Measurements from ENCODE around the gene INSL3. TPM values are rescaled to one million over a fixed set of nuclear protein-coding genes. Genes with fewer than 3 reads are reported as not detected.

INSL3 gene
- total RNA-seq, 3 donors from 2014 or later: 8.1 to 9.4 (median 9.1) TPM

DNA sequence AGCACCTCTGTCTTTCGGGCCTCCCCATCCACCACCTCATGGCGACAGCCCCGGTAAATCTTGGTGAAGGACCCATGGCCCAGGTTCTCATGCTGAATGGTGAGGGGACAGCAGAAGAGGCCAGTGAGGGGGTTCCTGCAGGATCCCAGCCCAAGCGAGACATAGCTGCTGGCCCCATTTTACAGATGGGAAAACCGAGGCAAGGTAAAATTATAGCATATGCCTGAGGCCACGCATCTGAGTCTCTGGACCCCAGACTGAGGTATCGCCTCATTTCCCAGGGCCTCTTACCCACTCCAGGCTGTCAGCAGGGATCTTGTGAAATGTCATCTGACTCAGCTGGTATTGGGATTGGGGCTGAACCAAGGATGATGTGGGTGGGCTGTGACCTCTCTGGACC is 16.7 kb upstream of the INSL3 start:
- peaks cover 38% of the 10 kb centered on the region for H3K36me3 Mint-ChIP-seq (ENCODE audit: insufficient read depth)
- DNase-seq: no peak
- H3K4me3 Mint-ChIP-seq: no peak overlapping the region
- no peaks in the 10 kb centered on the region for H3K27me3 Mint-ChIP-seq (ENCODE audit: low read depth)
- no peak for ATAC-seq
- no peaks in the 10 kb centered on the region for H3K9me3 Mint-ChIP-seq
- peaks cover 18% of the 10 kb centered on the region for H3K4me1 Mint-ChIP-seq (ENCODE audit: low read depth)

DNA sequence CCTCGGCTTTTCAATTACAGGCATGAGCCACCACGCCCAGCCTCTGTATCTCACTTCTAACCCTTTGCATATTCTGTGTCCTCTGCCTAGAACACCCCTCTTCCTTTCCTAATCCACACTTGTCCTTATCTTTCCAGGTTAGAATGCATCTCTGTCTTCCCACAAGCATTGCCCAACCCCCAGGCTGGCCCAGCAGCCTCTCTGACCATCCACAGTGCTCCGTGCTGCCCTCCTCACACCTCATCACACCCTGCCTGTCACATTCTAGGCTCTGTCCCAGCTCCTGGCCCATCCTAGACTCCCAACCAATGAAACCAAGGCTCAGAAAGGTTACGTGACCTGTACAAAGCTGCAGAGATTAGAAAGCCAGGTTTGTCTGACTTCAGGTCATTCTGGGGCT is 15.2 kb upstream of the INSL3 start:
- peaks cover 18% of the 10 kb centered on the region for H3K4me1 Mint-ChIP-seq (ENCODE audit: low read depth)
- no peak overlapping the region for H3K4me3 Mint-ChIP-seq
- H3K36me3 Mint-ChIP-seq (ENCODE audit: insufficient read depth): peaks cover 51% of the 10 kb centered on the region
- H3K9me3 Mint-ChIP-seq: no peaks in the 10 kb centered on the region
- DNase-seq (no peak), ATAC-seq (no peak)
- no peaks in the 10 kb centered on the region for H3K27me3 Mint-ChIP-seq (ENCODE audit: low read depth)

DNA sequence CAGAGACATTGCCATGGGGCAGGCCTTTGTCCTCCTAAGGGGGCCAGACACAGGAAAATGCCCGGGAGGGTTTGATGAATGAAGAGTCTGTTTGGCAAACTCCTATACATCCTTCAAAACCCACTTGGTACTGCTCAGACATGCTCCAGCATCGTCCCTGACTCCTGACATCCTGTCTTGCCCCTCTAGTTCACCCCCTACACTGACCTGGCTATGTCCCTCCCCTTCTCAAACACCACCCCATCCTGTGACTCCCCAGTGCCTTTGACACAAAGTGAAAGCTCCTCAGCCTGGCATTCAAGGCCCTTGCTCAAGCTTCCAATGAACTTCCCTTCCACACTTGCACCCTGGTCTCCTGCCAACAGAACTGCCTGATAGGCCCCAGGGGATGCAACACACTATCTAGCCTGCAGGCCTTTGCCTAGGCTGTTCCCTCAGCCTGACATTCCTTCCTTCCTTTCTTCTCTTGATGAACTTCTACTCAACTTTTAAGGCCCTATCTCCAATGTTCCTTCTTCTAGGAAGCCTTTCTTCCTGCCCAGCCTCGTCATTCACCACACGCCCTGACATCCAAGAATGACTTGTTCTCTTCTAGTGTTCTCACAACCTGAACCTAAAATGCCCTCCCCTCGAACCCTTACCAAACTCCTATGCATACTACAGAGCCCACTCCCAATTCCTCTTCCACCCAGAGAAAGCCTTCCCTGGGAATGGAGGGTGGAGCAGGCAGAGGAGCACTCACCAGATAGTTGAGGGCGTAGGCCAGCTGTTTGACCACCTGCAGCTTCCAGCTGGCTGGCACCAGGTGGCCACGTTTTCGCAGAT is 14.1 kb upstream of the INSL3 start:
- Mint-ChIP-seq H3K4me3 (no peak overlapping the region), H3K4me1 (ENCODE audit: low read depth) (peaks cover 15% of the 10 kb centered on the region), H3K9me3 (no peaks in the 10 kb centered on the region), H3K36me3 (ENCODE audit: insufficient read depth) (peaks cover 53% of the 10 kb centered on the region), H3K27me3 (ENCODE audit: low read depth) (no peaks in the 10 kb centered on the region)
- ATAC-seq: no peak
- DNase-seq: no peak

DNA sequence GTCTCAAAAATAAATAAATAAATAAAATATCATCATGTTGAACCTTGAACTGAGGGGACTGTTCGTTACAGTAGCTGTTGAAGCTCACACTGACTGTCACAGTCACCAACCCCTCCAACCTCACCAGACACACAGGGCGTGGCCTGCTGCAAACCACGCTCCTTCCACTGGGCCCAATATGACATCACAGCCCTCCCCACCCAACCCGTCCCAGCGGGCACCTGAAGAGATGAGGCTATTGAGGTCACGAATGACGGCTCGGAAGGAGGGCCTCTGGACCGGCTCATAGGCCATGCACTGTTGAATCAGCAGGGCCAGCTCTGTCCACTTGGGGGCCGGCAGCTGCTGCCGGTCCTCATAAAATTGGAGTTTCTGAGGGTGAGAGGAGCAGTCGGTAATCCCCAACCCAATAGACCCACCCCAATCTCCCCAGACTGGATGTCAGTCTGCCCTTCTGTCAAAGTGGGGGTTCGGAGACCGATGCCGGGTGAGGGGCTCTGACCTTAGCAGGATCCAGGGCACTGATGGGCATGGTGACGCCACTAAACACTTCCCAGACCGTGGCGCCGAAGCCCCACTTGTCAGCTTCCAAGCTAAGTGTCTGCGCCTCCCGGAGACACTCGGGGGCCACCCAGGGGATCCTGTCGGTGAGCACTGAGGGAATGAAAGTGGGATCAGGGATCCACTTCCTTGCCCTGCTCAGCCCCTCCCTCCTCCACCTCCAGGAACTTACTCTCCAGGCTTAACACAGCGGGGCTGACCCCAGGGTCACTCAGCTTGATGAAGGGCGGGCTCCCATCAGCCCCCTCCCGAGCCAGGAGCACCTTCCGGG is 13.2 kb upstream of the INSL3 start:
- H3K36me3 Mint-ChIP-seq (ENCODE audit: insufficient read depth): peaks cover 52% of the 10 kb centered on the region
- H3K27me3 Mint-ChIP-seq (ENCODE audit: low read depth): no peaks in the 10 kb centered on the region
- peaks cover 15% of the 10 kb centered on the region for H3K4me1 Mint-ChIP-seq (ENCODE audit: low read depth)
- no peak overlapping the region for H3K4me3 Mint-ChIP-seq
- no peaks in the 10 kb centered on the region for H3K9me3 Mint-ChIP-seq
- DNase-seq: no peak
- no peak for ATAC-seq

DNA sequence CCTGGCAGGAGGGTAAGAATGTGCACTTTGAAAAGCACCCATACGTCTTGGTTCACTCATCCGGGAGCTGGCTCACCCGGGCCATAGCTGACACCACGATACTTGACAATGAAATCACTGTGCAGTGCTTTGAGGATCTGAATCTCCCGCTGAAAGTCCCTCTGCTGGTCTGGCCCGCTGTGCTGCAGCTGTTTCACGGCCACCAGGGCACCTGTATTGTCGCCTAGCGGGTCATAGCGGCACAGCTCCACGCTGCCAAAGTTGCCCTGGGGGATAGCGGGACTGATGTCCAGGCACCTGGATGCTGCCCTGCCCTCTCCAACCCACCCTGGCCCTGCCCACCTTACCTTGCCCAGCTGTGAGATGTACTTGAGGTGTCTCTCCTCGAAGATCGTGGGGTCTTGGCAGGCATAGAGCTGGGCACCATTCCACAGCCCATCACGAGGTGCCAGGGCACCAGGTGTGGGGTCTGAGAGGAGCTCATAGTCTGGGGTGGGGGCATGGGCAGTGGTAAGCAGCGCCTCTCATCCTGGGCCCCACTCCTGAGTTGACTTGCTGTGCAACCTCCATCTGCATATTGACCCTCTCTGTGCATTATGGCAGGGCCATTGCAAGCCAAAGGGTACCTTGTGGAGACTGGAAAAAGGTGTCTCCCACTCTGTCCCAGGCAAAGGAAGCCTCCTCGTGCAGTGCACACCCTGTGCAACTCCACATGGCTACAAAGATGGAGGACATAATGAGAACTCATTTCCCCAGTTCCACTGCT is 11.3 kb upstream of the INSL3 start:
- no peak for ATAC-seq
- Mint-ChIP-seq H3K4me3 (no peak overlapping the region), H3K36me3 (ENCODE audit: insufficient read depth) (peaks cover 48% of the 10 kb centered on the region), H3K9me3 (no peaks in the 10 kb centered on the region), H3K4me1 (ENCODE audit: low read depth) (peaks cover 12% of the 10 kb centered on the region), H3K27me3 (ENCODE audit: low read depth) (no peaks in the 10 kb centered on the region)
- DNase-seq: no peak

DNA sequence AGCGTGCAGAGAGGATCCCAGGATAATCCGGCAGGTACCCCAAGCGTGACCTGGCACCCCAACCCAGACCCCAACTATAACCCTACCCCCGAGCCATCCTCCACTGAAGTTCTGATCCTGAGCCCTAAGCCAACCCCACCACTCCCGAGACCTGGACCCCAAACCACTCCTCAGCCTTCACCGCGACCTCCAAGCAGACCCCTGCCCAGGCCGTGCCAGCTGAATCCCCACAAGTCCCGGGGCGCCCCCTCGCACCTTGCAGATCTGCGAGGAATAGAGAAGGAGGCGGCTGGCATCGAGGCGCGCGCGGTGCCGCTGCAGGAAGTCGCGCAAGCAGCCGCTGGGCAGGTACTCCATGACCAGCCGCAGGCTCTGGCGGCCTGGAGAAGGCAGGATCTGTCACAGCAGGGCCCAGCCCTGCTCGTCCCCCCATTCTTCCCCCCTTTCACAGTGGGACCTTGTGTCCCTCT is 10.1 kb upstream of the INSL3 start:
- no peaks in the 10 kb centered on the region for H3K27me3 Mint-ChIP-seq (ENCODE audit: low read depth)

DNA sequence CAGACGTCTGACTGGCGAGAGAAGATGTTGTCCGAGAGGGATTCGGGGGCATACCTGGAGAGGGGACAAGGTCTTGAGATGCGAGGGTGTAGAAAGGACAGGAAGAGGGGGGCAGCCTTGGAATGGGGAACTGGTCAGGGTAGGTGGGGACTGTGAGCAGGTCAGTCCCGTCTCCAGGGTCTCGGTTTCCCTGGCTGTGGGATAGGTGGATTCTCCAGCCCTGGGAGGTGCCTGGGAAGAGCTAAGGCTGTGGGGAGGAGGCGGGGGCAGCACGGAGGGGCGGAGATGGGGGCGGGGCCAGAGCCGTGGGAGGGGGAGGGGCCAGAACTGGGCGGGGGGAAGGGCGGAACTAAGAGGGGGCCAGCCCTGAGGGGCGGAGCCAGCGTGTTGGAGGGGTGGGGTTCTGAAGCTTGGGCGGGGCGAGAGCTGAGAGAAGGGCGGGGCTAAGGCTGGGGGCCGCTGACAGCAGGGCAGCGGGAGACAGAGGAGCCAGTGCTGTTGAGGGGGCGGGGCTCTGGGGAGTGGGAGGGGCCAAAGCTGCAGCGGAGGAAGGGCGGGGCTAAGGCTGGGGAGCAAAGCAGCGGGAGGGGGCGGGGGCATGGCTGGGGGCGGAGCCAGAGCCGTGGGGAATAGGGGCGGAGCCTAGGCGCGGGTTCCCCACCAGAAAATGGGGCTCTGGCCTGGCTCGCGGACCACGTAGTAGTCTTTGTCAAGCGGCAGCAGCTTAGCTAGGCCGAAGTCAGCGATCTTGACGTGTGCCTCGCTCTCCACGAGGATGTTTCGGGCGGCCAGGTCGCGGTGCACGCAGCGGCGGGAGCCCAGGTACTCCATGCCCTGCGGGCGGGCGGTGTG is 9.5 kb upstream of the INSL3 start:
- Mint-ChIP-seq H3K4me3 (no peak overlapping the region), H3K36me3 (ENCODE audit: insufficient read depth) (peaks cover 46% of the 10 kb centered on the region), H3K4me1 (ENCODE audit: low read depth) (peaks cover 4% of the 10 kb centered on the region), H3K9me3 (no peaks in the 10 kb centered on the region), H3K27me3 (ENCODE audit: low read depth) (no peaks in the 10 kb centered on the region)
- ATAC-seq: peak; percentile 84 to 88
- no peak for DNase-seq

More for the DNA sequence above, 10.1 kb upstream of the INSL3 start:
- ATAC-seq (no peak), DNase-seq (no peak)
- Mint-ChIP-seq H3K9me3 (no peaks in the 10 kb centered on the region), H3K4me1 (ENCODE audit: low read depth) (peaks cover 9% of the 10 kb centered on the region), H3K36me3 (ENCODE audit: insufficient read depth) (peaks cover 47% of the 10 kb centered on the region), H3K4me3 (no peak overlapping the region)

DNA sequence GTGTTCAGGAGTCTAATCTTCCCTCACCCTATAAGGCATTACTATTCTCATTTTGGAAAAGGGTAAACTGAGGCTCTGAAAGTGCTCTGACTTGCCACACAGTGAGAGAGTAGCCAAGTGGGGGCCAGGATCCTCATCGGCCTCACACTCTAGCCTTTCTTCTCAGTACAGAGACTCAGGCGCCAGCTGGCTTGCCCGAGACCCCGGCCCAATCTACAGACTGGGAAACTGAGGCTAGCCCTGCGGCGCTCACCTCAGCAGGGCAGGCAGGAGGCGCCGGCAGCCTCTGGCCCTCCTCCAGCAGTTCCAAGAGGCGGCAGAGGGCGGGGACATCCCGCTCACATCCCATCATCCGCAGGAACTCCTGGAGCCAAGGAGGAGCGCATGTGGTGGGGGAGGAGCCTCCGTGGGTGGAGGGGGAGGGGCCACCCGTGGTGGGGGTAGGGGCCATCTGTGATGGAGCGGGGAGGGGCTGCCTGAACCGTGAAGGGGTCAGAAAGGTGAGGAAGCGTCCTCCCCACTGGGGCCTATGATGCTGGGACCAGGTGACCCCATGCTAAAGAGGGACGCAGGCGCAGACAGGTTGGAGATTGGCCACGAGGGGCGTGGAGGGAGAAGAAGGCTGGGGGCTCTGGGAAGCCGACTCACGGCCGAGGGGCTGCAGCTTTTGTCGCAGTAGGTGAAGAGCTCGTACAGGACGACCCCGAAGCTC is 8.7 kb upstream of the INSL3 start:
- no peaks in the 10 kb centered on the region for H3K9me3 Mint-ChIP-seq
- H3K36me3 Mint-ChIP-seq (ENCODE audit: insufficient read depth): peaks cover 41% of the 10 kb centered on the region
- no peaks in the 10 kb centered on the region for H3K4me1 Mint-ChIP-seq (ENCODE audit: low read depth)
- DNase-seq: no peak
- no peak overlapping the region for H3K4me3 Mint-ChIP-seq
- no peak for ATAC-seq
- H3K27me3 Mint-ChIP-seq (ENCODE audit: low read depth): no peaks in the 10 kb centered on the region

DNA sequence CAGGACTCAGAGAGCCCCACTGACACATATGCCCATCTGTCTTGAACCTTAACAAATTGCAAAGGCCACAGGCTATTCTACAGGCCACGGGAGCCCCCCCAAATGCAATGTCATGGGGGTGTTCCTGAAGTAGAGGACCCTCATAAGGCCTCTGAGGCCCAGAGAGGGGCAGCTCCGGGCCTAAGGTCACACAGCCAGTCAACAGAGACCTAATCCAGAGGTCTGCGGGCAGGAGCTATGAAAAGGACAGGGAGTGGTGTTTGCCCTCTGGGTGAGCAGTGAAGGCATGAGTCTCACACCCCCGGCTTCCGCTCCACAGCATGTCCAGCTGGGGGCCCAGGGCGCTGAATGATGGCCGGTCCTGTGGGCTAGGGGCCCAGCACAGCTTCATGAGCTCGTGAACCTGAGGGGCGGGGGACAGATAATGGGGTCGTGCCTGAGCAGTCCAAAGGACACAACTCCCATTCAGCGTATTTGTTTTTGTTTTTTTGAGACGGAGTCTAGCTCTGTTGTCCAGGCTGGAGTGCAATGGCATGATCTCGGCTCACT is 5.3 kb upstream of the INSL3 start:
- peaks cover 24% of the 10 kb centered on the region for H3K36me3 Mint-ChIP-seq (ENCODE audit: insufficient read depth)
- ATAC-seq (no peak), DNase-seq (no peak)
- H3K9me3 Mint-ChIP-seq: no peaks in the 10 kb centered on the region
- H3K27me3 Mint-ChIP-seq (ENCODE audit: low read depth): no peaks in the 10 kb centered on the region
- H3K4me1 Mint-ChIP-seq (ENCODE audit: low read depth): no peaks in the 10 kb centered on the region
- H3K4me3 Mint-ChIP-seq: no peak overlapping the region

DNA sequence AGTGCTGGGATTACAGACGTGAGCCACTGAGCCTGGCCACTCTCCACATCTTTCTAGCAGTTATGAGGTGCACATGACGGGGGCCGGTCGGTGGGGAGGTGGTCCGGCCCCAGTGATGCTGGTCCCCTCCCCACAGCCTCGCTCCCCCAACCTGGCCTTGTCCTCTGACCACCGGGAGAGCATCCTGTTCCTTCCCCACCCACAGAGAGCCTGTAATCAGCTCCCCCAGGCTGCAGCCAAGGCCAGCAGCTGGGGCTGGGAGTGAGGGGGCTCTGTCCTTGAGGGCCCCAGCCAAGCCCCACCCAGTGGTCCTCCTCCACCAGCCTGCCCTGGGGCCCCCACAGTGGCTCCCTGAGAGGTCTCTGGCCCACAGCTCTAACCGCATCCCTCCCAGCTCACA is 3.0 kb upstream of the INSL3 start:
- H3K4me3 Mint-ChIP-seq: no peak overlapping the region
- no peaks in the 10 kb centered on the region for H3K27me3 Mint-ChIP-seq (ENCODE audit: low read depth)
- ATAC-seq (no peak), DNase-seq (no peak)
- H3K9me3 Mint-ChIP-seq: no peaks in the 10 kb centered on the region
- peaks cover 13% of the 10 kb centered on the region for H3K36me3 Mint-ChIP-seq (ENCODE audit: insufficient read depth)
- no peaks in the 10 kb centered on the region for H3K4me1 Mint-ChIP-seq (ENCODE audit: low read depth)

DNA sequence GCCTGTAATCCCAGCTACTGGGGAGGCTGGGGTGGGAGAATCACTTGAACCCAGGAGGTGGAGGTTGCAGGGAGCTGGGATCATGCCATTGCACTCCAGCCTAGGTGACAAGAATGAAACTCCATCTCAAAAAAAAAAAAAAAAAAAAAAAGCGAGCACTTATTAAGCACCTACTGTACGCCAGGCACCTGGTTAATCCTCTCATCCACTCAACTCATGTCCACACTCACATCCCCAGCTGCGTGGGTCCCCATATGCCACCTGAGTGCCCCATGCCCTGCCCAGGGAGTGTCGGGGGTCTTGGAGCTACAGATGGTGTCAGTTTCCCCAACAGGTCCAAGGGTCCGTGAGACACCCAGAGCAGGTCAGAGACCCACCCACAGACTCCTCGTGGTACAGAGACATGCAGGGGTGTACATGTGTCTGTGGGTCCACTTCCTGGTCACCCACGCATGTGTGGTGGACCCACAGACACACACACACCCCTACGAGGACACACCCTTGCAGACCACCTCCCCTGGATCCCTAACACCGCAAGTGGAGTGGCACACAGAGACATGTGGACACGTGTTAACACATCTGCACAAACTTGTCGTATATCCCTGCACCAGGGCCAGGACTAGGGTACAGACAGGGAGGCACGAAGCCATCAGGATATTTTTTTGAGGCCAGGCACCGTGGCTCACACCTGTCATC is 3.5 kb downstream of the INSL3 start:
- no peak for ATAC-seq
- H3K4me3 Mint-ChIP-seq: no peak overlapping the region
- H3K27me3 Mint-ChIP-seq (ENCODE audit: low read depth): no peaks in the 10 kb centered on the region
- no peaks in the 10 kb centered on the region for H3K4me1 Mint-ChIP-seq (ENCODE audit: low read depth)
- peaks cover 2% of the 10 kb centered on the region for H3K36me3 Mint-ChIP-seq (ENCODE audit: insufficient read depth)
- H3K9me3 Mint-ChIP-seq: no peaks in the 10 kb centered on the region
- DNase-seq: no peak

DNA sequence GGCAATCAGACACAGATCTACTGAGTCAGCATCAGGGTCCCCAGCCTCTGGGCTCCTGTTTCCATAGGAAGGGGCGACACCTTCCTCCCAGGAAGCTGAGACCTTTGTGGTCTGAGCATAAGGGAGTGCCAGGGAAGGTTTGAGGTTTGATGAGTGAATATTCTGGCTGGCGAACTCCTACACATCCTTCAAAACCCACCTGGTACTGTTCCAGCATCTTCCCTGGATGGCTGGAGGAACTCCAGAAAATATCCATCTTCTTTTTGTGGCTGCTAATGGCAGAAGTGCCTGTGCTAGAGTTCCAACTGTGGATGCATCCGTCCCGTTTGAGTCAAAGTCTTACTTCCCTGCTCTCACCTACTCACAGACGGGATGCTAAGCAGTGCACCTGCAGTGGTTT is 9.2 kb downstream of the INSL3 start:
- no peak for DNase-seq
- H3K4me3 Mint-ChIP-seq: no peak overlapping the region
- no peaks in the 10 kb centered on the region for H3K9me3 Mint-ChIP-seq
- H3K4me1 Mint-ChIP-seq (ENCODE audit: low read depth): peaks cover 6% of the 10 kb centered on the region
- H3K36me3 Mint-ChIP-seq (ENCODE audit: insufficient read depth): peaks cover 2% of the 10 kb centered on the region
- no peak for ATAC-seq
- H3K27me3 Mint-ChIP-seq (ENCODE audit: low read depth): no peaks in the 10 kb centered on the region
